ENCODE measurements around the gene CLCA4. TPM values are rescaled to one million over a fixed set of nuclear protein-coding genes. Genes with fewer than 3 reads are reported as not detected.

CLCA4 gene
- total and polyA plus RNA-seq, 2 experiments from 2014 or later, result not detected

DNA sequence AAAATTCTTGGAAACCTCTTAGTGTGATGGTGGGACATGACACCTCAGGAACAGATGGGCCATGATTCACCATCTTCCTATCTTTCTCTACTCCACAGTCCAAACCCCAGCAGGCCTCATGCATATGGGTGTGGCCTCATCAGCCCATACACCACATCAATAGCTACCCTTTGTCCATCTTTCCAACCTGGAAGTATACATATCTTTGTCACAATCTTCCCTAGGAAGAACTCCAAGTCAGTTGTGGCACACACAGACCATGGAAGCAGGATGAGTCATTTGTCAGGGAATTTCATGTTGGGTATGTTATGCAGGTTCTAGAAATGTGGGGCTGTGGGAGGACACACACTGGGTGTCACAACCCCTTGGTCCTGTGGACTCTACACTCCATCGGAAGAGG lies 30.5 kb upstream of the CLCA4 start:
- Histone ChIP-seq H2AFZ (no peak overlapping the region), H3K9me2 (ENCODE audit: insufficient read depth) (no peaks in the 10 kb centered on the region), H4K20me1 (ENCODE audit: insufficient read depth) (no peaks in the 10 kb centered on the region), H3K36me3 (ENCODE audit: low read depth) (no peaks in the 10 kb centered on the region), H3K4me3 (no peak overlapping the region), H3K27ac (no peak overlapping the region), H3K79me2 (ENCODE audit: insufficient read depth) (no peaks in the 10 kb centered on the region), H3F3A (ENCODE audit: insufficient read depth) (no peaks in the 10 kb centered on the region), H3K9me3 (ENCODE audit: low read depth) (no peaks in the 10 kb centered on the region), H3K4me2 (ENCODE audit: unreplicated experiment) (no peak overlapping the region), H3K4me1 (ENCODE audit: insufficient read depth) (no peaks in the 10 kb centered on the region), H3K9ac (no peak overlapping the region), H3K27me3 (replicated peaks; ENCODE audit: insufficient read depth) (no peaks in the 10 kb centered on the region)
- in situ Hi-C loops (cut with MboI), result loop anchor here (25.0 kb wide), 1 partner anchor 571 kb away; no protein-coding TSS in a partner anchor
- WGBS, 2 experiments (ENCODE audit: low coverage in 1 of 2, low lambda C conversion rate in 2 of 2, missing lambda C conversion rate in 2 of 2), result 82 to 91% methylated on average over 1 of the region's 1 CpG
- TF ChIP-seq EZH2phosphoT487 (IDR thresholded peaks at IDR 0.05; ENCODE audit: insufficient read depth, low read depth) (no peak), EZH2 (IDR thresholded peaks at IDR 0.05; ENCODE audit: insufficient read depth, poor library complexity, severe bottlenecking) (no peak)
- DNase-seq, result peak; percentile 16

DNA sequence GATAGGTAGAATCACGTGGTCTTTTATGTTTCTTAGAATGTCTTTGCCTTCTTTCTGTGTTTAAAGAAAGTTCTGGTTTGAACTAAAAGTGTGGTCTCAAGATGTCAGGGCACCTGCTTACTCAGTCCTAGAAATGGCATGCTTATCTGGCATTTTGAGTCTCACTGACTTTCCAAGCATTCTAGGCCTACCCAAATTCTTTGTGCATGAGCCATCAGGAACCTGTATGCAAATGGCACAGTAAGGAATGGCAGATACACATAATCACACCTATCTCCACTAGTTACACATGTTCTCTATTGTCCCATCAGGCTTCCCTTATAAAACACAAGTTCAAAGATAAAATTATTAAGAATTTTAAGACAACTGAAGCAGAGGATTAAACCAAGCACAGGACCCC lies 29.5 kb upstream of the CLCA4 start:
- in situ Hi-C loops (cut with MboI), result loop anchor here (25.0 kb wide), 1 partner anchor 570 kb away; no protein-coding TSS in a partner anchor
- Histone ChIP-seq H3K4me2 (ENCODE audit: unreplicated experiment) (no peak overlapping the region), H3F3A (ENCODE audit: insufficient read depth) (no peaks in the 10 kb centered on the region), H3K27ac (no peak overlapping the region), H2AFZ (no peak overlapping the region), H4K20me1 (ENCODE audit: insufficient read depth) (no peaks in the 10 kb centered on the region), H3K9me3 (ENCODE audit: low read depth) (no peaks in the 10 kb centered on the region), H3K4me1 (ENCODE audit: insufficient read depth) (no peaks in the 10 kb centered on the region), H3K36me3 (ENCODE audit: low read depth) (no peaks in the 10 kb centered on the region), H3K9ac (no peak overlapping the region), H3K27me3 (replicated peaks; ENCODE audit: insufficient read depth) (no peaks in the 10 kb centered on the region), H3K79me2 (ENCODE audit: insufficient read depth) (no peaks in the 10 kb centered on the region), H3K9me2 (ENCODE audit: insufficient read depth) (no peaks in the 10 kb centered on the region), H3K4me3 (no peak overlapping the region)
- DNase-seq, result no peak
- WGBS, 2 experiments (ENCODE audit: low coverage in 1 of 2, low lambda C conversion rate in 2 of 2, missing lambda C conversion rate in 2 of 2), result 28 to 30% methylated on average over 1 of the region's 1 CpG
- no peak for TF ChIP-seq EZH2 (IDR thresholded peaks at IDR 0.05; ENCODE audit: insufficient read depth, poor library complexity, severe bottlenecking)

GRCh38 chr1:86520789-86521521 lies 25.9 kb upstream of the CLCA4 start:
- in situ Hi-C loops (cut with MboI), result loop anchor here (25.0 kb wide), 1 partner anchor 566 kb away; no protein-coding TSS in a partner anchor
- Histone ChIP-seq H4K20me1 (ENCODE audit: insufficient read depth) (no peaks in the 10 kb centered on the region), H3K9me2 (ENCODE audit: insufficient read depth) (no peaks in the 10 kb centered on the region), H3K27ac (no peak overlapping the region), H3K36me3 (ENCODE audit: low read depth) (no peaks in the 10 kb centered on the region), H3K4me1 (ENCODE audit: insufficient read depth) (no peaks in the 10 kb centered on the region), H3K27me3 (replicated peaks; ENCODE audit: insufficient read depth) (no peaks in the 10 kb centered on the region), H2AFZ (no peak overlapping the region), H3K9me3 (ENCODE audit: low read depth) (no peaks in the 10 kb centered on the region), H3K4me2 (ENCODE audit: unreplicated experiment) (no peak overlapping the region), H3K79me2 (ENCODE audit: insufficient read depth) (no peaks in the 10 kb centered on the region), H3K9ac (no peak overlapping the region), H3F3A (ENCODE audit: insufficient read depth) (no peaks in the 10 kb centered on the region), H3K4me3 (no peak overlapping the region)
- no peak for DNase-seq
- TF ChIP-seq EZH2phosphoT487 (IDR thresholded peaks at IDR 0.05; ENCODE audit: insufficient read depth, low read depth), result no peak
- TF ChIP-seq EZH2 (IDR thresholded peaks at IDR 0.05; ENCODE audit: insufficient read depth, poor library complexity, severe bottlenecking), result no peak
- 66 to 67% methylated on average over 4 of the region's 4 CpGs for WGBS, 2 experiments (ENCODE audit: low coverage in 1 of 2, low lambda C conversion rate in 2 of 2, missing lambda C conversion rate in 2 of 2)

GRCh38 chr1:86521522-86521891 lies 25.4 kb upstream of the CLCA4 start:
- Histone ChIP-seq H3K4me1 (ENCODE audit: insufficient read depth) (no peaks in the 10 kb centered on the region), H3K27ac (no peak overlapping the region), H3K4me2 (ENCODE audit: unreplicated experiment) (no peak overlapping the region), H3K4me3 (no peak overlapping the region), H3K79me2 (ENCODE audit: insufficient read depth) (no peaks in the 10 kb centered on the region), H3K9me3 (ENCODE audit: low read depth) (no peaks in the 10 kb centered on the region), H3K9ac (no peak overlapping the region), H2AFZ (no peak overlapping the region), H3K27me3 (replicated peaks; ENCODE audit: insufficient read depth) (no peaks in the 10 kb centered on the region), H3F3A (ENCODE audit: insufficient read depth) (no peaks in the 10 kb centered on the region), H4K20me1 (ENCODE audit: insufficient read depth) (no peaks in the 10 kb centered on the region), H3K36me3 (ENCODE audit: low read depth) (no peaks in the 10 kb centered on the region), H3K9me2 (ENCODE audit: insufficient read depth) (no peaks in the 10 kb centered on the region)
- DNase-seq, result no peak
- WGBS, 2 experiments (ENCODE audit: low coverage in 1 of 2, low lambda C conversion rate in 2 of 2, missing lambda C conversion rate in 2 of 2), result 51 to 61% methylated on average over 2 of the region's 2 CpGs
- in situ Hi-C loops (cut with MboI), result loop anchor here (25.0 kb wide), 1 partner anchor 566 kb away; no protein-coding TSS in a partner anchor
- TF ChIP-seq EZH2phosphoT487 (IDR thresholded peaks at IDR 0.05; ENCODE audit: insufficient read depth, low read depth) (no peak), EZH2 (IDR thresholded peaks at IDR 0.05; ENCODE audit: insufficient read depth, poor library complexity, severe bottlenecking) (no peak)

Measured in GM23248 (cell line).